KMS-11 (cell line): ENCODE measurements around the gene PTPRK.

ENCODE experiments used
- H2AFZ ChIP-seq: fragments of 200-600 bp; sonication (generic); 2 replicates; pipeline ENCODE4 v1.6.1; 2016; ENCODE audit warnings: antibody characterized with exemption, mixed run types, low read depth
- H3K27ac ChIP-seq: fragments of 200-600 bp; sonication (generic); 2 replicates; pipeline ENCODE4 v1.6.1; 2016; ENCODE audit warnings: mild to moderate bottlenecking, mixed run types
- H3K27me3 ChIP-seq: fragments of 200-600 bp; sonication (generic); 2 replicates; pipeline ENCODE4 v1.6.1; 2017; ENCODE audit warnings: mild to moderate bottlenecking, low read depth, mixed run types, moderate library complexity; ENCODE audit not compliant: insufficient read depth
- H3K36me3 ChIP-seq: fragments of 200-600 bp; sonication (generic); 2 replicates; pipeline ENCODE4 v1.6.1; 2017; ENCODE audit warnings: mild to moderate bottlenecking, mixed run types; ENCODE audit not compliant: insufficient read depth
- H3K4me1 ChIP-seq: fragments of 200-600 bp; sonication (generic); 2 replicates; pipeline ENCODE4 v1.6.1; 2016; ENCODE audit warnings: mild to moderate bottlenecking, low read depth, mixed run types; ENCODE audit not compliant: poor library complexity, severe bottlenecking
- H3K4me2 ChIP-seq: fragments of 200-600 bp; sonication (generic); 2 replicates; pipeline ENCODE4 v1.7.0; 2016; ENCODE audit warnings: mild to moderate bottlenecking, mixed run types
- H3K4me3 ChIP-seq: fragments of 200-600 bp; sonication (generic); IDR thresholded peaks from 2 replicates; pipeline ENCODE4 v1.6.1; 2017; ENCODE audit warnings: low read depth, low read length, mixed read lengths; ENCODE audit not compliant: insufficient read depth
- H3K79me2 ChIP-seq: fragments of 200-600 bp; sonication (generic); 2 replicates; pipeline ENCODE4 v1.6.1; 2016; ENCODE audit warnings: low read depth, mixed run types; ENCODE audit not compliant: insufficient read depth
- H3K9ac ChIP-seq: fragments of 200-600 bp; sonication (generic); 2 replicates; pipeline ENCODE4 v1.6.1; 2016; ENCODE audit warnings: mild to moderate bottlenecking, mixed run types
- H4K20me1 ChIP-seq: fragments of 200-600 bp; sonication (generic); 2 replicates; pipeline ENCODE4 v1.6.1; 2016; ENCODE audit warnings: mild to moderate bottlenecking, mixed run types; ENCODE audit not compliant: insufficient read depth
- TF ChIP-seq, protein P1 (sequence below): fragments of 200-600 bp; sonication (generic); conservative IDR thresholded peaks from 2 replicates; pipeline ENCODE4 v1.6.1; 2017; ENCODE audit warnings: low read depth, mild to moderate bottlenecking, antibody characterized with exemption, low read length, moderate library complexity, mixed read lengths

The PTPRK gene

GRCh38 chr6:128389820-128390534 is 130.4 kb downstream of the PTPRK start:
- Histone ChIP-seq H3K4me2 (no peak overlapping the region), H3K9ac (no peak overlapping the region), H3K27me3 (no peaks in the 10 kb centered on the region), H3K36me3 (no peaks in the 10 kb centered on the region), H2AFZ (no peak overlapping the region), H3K27ac (no peak overlapping the region), H3K79me2 (no peaks in the 10 kb centered on the region), H3K4me3 (no peak overlapping the region), H3K4me1 (no peaks in the 10 kb centered on the region), H4K20me1 (no peaks in the 10 kb centered on the region)
- TF ChIP-seq, protein P1, sequence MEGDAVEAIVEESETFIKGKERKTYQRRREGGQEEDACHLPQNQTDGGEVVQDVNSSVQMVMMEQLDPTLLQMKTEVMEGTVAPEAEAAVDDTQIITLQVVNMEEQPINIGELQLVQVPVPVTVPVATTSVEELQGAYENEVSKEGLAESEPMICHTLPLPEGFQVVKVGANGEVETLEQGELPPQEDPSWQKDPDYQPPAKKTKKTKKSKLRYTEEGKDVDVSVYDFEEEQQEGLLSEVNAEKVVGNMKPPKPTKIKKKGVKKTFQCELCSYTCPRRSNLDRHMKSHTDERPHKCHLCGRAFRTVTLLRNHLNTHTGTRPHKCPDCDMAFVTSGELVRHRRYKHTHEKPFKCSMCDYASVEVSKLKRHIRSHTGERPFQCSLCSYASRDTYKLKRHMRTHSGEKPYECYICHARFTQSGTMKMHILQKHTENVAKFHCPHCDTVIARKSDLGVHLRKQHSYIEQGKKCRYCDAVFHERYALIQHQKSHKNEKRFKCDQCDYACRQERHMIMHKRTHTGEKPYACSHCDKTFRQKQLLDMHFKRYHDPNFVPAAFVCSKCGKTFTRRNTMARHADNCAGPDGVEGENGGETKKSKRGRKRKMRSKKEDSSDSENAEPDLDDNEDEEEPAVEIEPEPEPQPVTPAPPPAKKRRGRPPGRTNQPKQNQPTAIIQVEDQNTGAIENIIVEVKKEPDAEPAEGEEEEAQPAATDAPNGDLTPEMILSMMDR = no peak

DNA sequence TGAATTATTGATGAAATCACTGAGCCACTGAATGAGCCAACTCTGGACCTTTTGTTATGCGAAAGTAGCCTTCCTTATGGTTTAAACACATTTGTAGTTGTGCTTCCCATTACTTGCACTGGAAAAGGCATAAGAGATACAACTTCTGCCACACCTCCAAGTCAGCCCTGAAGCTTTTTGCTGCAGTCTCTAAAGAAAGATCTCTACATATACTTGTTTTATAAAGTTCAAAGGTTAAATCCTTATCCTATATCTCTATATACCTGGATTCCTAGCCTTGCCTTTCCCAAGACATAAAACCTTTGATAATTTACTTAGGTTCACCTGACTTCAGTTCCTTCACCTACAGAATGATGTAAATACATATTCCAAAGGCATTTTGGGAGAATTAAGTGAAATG is 132.0 kb downstream of the PTPRK start:
- H3K27me3 ChIP-seq = no peaks in the 10 kb centered on the region
- no peak overlapping the region for H3K4me2 ChIP-seq
- no peak overlapping the region for H2AFZ ChIP-seq
- H3K79me2 ChIP-seq = no peaks in the 10 kb centered on the region
- TF ChIP-seq, protein P1 = no peak
- H3K36me3 ChIP-seq = no peaks in the 10 kb centered on the region
- H3K27ac ChIP-seq = no peak overlapping the region
- no peaks in the 10 kb centered on the region for H4K20me1 ChIP-seq
- no peak overlapping the region for H3K4me3 ChIP-seq
- no peak overlapping the region for H3K9ac ChIP-seq
- no peaks in the 10 kb centered on the region for H3K4me1 ChIP-seq

- no peaks in the 10 kb centered on the region for H4K20me1 ChIP-seq
- no peak overlapping the region for H3K9ac ChIP-seq
- H3K4me3 ChIP-seq = no peak overlapping the region
- no peaks in the 10 kb centered on the region for H3K27me3 ChIP-seq
- H2AFZ ChIP-seq = no peak overlapping the region
- no peaks in the 10 kb centered on the region for H3K79me2 ChIP-seq
- no peak overlapping the region for H3K27ac ChIP-seq
- TF ChIP-seq, protein P1 = no peak
- H3K4me1 ChIP-seq = no peaks in the 10 kb centered on the region
- H3K4me2 ChIP-seq = no peak overlapping the region
- H3K36me3 ChIP-seq = no peaks in the 10 kb centered on the region
These were observed 139.5 kb downstream of the PTPRK start for GRCh38 chr6:128380891-128381290.

DNA sequence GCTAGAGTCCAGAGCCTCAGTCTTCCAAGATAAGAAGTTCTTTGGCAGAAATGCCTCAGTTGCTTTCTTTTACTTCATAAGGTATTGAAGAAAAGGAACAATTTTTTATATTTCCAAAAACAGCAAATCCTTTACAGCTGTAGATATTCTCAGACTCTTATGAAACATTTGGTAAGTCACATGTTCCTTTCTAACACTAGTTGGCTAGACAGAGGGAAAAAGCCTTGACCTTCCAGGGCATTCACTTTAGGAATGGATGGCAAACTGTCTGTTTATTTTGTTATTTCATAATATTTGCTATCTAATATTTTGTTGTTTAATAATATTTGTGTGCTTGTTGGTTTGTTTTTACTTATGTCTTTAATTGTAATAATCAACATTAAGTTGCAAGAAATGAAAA is 140.8 kb downstream of the PTPRK start:
- Histone ChIP-seq H3K79me2 (no peaks in the 10 kb centered on the region), H3K4me1 (no peaks in the 10 kb centered on the region), H4K20me1 (no peaks in the 10 kb centered on the region), H3K9ac (no peak overlapping the region), H3K4me3 (no peak overlapping the region), H2AFZ (no peak overlapping the region), H3K36me3 (no peaks in the 10 kb centered on the region), H3K27me3 (no peaks in the 10 kb centered on the region), H3K27ac (no peak overlapping the region), H3K4me2 (no peak overlapping the region)
- TF ChIP-seq, protein P1 = no peak
